Lung (tissue), 12 donors: ENCODE results near the gene FRK. TPM values are rescaled to one million over a fixed set of nuclear protein-coding genes. Genes with fewer than 3 reads are reported as not detected.
A peak's percentile ranks its signal among the peaks of the same experiment; 100 is the strongest.

ENCODE experiments used
- ATAC-seq: fragments of 200-7000 bp; cut with Tn5 transposase; one replicate; pipeline ENCODE4 v1.9.1; 2020; ENCODE audit warnings: moderate number of reproducible peaks; ENCODE audit not compliant: insufficient read depth, low FRiP score
- DNase-seq, 3 donors: peaks; one replicate each; pipeline ENCODE4 v3.0.0-alpha.2; 2013 to 2017
- H3K27ac ChIP-seq, 2 donors: one replicate each; pipeline ENCODE4 v1.5.1; 2013; ENCODE audit warnings: mild to moderate bottlenecking in 2 of 2, moderate library complexity in 2 of 2, control low read depth in 1 of 2, inconsistent platforms in 1 of 2, low read depth in 1 of 2, low read length in 1 of 2
- H3K27me3 ChIP-seq, 3 donors: one replicate each; pipeline ENCODE4 v1.5.1; 2013; ENCODE audit warnings: low read length in 2 of 3; ENCODE audit not compliant: control insufficient read depth in 3 of 3, insufficient read depth in 3 of 3
- H3K36me3 ChIP-seq, 4 donors: one replicate each; pipeline ENCODE4 v1.5.1; 2013; ENCODE audit warnings: low read length in 4 of 4, mild to moderate bottlenecking in 1 of 4, moderate library complexity in 1 of 4; ENCODE audit not compliant: control insufficient read depth in 4 of 4, insufficient read depth in 4 of 4
- H3K4me1 ChIP-seq, 5 donors: one replicate each; pipeline ENCODE4 v1.5.1; 2013; ENCODE audit warnings: low read length in 5 of 5, mild to moderate bottlenecking in 2 of 5, moderate library complexity in 1 of 5; ENCODE audit not compliant: control insufficient read depth in 5 of 5, insufficient read depth in 5 of 5
- H3K4me3 ChIP-seq: one replicate; pipeline ENCODE4 v1.5.1; 2013; ENCODE audit warnings: mild to moderate bottlenecking, control low read depth, moderate library complexity
- H3K9ac ChIP-seq, 2 donors: one replicate each; pipeline ENCODE4 v1.5.1; 2013; ENCODE audit warnings: low read length in 2 of 2, control low read depth in 1 of 2; ENCODE audit not compliant: insufficient read depth in 1 of 2
- H3K9me3 ChIP-seq, 4 donors: one replicate each; pipeline ENCODE4 v1.5.1; 2013; ENCODE audit warnings: low read length in 3 of 4, mild to moderate bottlenecking in 1 of 4, moderate library complexity in 1 of 4; ENCODE audit not compliant: control insufficient read depth in 4 of 4, insufficient read depth in 3 of 4
- WGBS, 2 donors: extraction: QIAGEN DNeasy Blood & Tissue Kit; methylation state at CpG; one replicate each; pipeline ENCODE4 v1.1.7; 2013; 5-methylcytosine and 5-hydroxymethylcytosine counted together
- polyA plus RNA-seq, 2 donors: library from polyadenylated mRNA; stranded (reverse); fragments of 200-250 nt; gene quantifications; one replicate each; pipeline ENCODE4 v1.2.1, GENCODE V29; 2013
- total RNA-seq, 2 donors: library from RNA; depleted of rRNA in 1 of 2; stranded (reverse); fragments of >200 nt in 1 of 2; gene quantifications; one replicate each; pipeline ENCODE4 v1.2.1, GENCODE V29; 2014 to 2021
- TF ChIP-seq, protein P1 (sequence below): IDR thresholded peaks from 2 replicates; pipeline ENCODE4 v1.5.1; 2012; ENCODE audit warnings: mild to moderate bottlenecking; ENCODE audit errors: control extremely low read depth, extremely low read depth
- donor health status: control.
- donor health status: control.
- donor health status: Bipolar disorder and iron deficiency.
- donor health status: healthy.
- donor health status: DM: yes; HTN: yes; CAD: no.

FRK gene
- total and polyA plus RNA-seq, 4 donors, result 1.2 to 18.3 (median 5.1) TPM

DNA sequence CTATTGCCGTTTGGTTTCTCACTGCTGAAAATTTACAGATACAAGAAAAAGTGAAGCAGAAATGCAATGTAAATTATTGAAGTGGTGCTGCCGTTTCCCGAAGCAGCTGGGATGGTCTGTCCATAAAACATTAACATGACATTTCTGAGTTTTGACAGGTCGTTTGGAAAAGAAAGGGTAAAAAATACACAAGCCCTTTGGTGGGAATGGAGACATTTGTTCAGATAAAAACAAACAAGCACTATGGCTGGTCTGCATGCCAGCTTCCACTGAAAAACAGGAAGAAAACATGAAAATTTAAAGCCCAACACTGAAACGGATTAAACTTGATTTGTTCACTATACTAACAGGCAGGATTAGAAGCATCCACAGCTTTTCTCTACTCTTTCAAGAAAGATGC is 155.2 kb downstream of the FRK start:
- 59 to 66% methylated on average over 5 of the region's 5 CpGs for WGBS, 2 donors
- DNase-seq (peak in 2 of 3 donors; percentile 12 to 37), ATAC-seq (no peak)
- no peaks in the 10 kb centered on the region for H3K27me3 ChIP-seq
- no peaks in the 10 kb centered on the region for H3K36me3 ChIP-seq
- H3K4me3 ChIP-seq, result no peak overlapping the region
- peaks cover 0 to 43% (median 8%) of the 10 kb centered on the region in 5 donors for H3K4me1 ChIP-seq
- TF ChIP-seq, protein P1, sequence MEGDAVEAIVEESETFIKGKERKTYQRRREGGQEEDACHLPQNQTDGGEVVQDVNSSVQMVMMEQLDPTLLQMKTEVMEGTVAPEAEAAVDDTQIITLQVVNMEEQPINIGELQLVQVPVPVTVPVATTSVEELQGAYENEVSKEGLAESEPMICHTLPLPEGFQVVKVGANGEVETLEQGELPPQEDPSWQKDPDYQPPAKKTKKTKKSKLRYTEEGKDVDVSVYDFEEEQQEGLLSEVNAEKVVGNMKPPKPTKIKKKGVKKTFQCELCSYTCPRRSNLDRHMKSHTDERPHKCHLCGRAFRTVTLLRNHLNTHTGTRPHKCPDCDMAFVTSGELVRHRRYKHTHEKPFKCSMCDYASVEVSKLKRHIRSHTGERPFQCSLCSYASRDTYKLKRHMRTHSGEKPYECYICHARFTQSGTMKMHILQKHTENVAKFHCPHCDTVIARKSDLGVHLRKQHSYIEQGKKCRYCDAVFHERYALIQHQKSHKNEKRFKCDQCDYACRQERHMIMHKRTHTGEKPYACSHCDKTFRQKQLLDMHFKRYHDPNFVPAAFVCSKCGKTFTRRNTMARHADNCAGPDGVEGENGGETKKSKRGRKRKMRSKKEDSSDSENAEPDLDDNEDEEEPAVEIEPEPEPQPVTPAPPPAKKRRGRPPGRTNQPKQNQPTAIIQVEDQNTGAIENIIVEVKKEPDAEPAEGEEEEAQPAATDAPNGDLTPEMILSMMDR, result no peak
- H3K9ac ChIP-seq, result no peak overlapping the region
- no peak overlapping the region for H3K27ac ChIP-seq
- H3K9me3 ChIP-seq, result no peaks in the 10 kb centered on the region

DNA sequence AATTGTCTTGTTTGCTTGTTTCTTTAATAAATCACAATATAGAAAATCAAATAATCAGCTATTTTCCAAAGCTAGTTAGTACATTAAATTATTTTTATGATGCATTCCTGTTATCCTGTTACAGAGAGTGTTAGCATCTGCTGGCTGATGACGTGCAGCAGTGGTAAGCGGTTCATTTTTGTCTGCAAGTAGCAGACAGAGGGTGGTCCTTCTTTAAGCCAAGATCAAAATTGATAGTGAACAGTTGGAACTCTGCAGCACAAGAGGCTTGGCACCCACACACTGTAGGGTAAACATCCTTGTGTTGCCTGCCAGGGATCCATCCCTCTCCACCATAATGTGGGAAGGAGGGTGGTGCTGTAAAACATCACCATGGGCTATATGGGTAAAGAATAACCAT is 158.3 kb downstream of the FRK start:
- Histone ChIP-seq H3K36me3 (no peaks in the 10 kb centered on the region), H3K4me1 (peaks cover 0 to 43% (median 6%) of the 10 kb centered on the region in 5 donors), H3K27ac (no peak overlapping the region), H3K27me3 (no peaks in the 10 kb centered on the region), H3K9ac (no peak overlapping the region), H3K9me3 (no peaks in the 10 kb centered on the region), H3K4me3 (no peak overlapping the region)
- ATAC-seq (no peak), DNase-seq (peak; percentile 83 to 93 (median 92))
- WGBS, 2 donors, result 81 to 83% methylated on average over 2 of the region's 2 CpGs
- TF ChIP-seq, protein P1, result no peak

DNA sequence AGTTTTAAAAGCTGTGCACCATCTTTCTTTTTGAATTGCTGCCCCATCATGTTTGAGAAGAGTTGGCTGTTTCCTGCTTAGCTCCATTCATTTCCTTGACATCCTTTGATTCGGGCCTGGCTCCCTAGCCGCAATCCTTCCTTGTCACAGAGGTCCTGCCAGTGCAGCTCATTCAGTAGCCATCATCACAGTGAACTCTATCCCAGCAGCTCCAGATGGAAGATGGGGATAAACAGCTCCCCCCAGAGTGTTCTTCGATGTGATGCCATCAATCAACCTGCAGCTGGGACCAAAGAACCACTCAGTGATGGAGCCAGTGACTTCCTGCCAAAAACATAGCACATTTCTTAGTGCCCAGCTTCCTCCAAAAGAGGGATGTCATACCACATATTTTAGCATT is 158.8 kb downstream of the FRK start:
- TF ChIP-seq, protein P1, result no peak
- no peak overlapping the region for H3K9ac ChIP-seq
- no peak overlapping the region for H3K27ac ChIP-seq
- H3K4me1 ChIP-seq, result peaks cover 0 to 43% (median 5%) of the 10 kb centered on the region in 5 donors
- 44 to 52% methylated on average over 3 of the region's 3 CpGs for WGBS, 2 donors
- H3K4me3 ChIP-seq, result no peak overlapping the region
- H3K9me3 ChIP-seq, result no peaks in the 10 kb centered on the region
- DNase-seq, result peak; percentile 82 to 93 (median 92)
- no peaks in the 10 kb centered on the region for H3K27me3 ChIP-seq
- H3K36me3 ChIP-seq, result no peaks in the 10 kb centered on the region
- ATAC-seq, result no peak

DNA sequence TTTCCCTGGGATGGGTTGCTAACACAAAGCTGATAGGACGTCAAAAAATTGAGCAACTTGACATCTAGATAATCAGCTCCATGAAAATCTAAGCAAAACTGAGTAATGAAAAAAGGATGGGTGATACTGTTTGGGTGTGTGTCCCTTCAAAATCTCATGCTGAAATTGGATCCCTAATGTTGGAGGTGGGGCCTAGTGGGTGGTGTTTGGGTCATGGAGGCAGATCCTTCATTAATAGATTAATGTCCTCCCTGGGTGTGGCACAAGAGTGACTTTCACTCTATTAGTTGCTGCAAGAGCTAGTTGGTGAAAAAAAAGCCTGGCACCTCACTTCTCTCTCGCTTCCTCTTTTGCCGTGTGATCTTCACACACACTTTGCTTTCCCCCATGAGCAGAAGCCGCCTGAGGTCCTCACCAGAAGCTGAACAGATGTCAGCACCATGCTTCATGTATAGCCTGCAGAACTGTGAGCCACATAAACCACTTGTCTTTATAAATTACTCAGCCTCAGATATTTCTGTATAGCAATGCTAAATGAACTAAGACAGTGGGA is 160.9 kb downstream of the FRK start:
- no peak overlapping the region for H3K4me3 ChIP-seq
- no peaks in the 10 kb centered on the region for H3K27me3 ChIP-seq
- no peak for DNase-seq
- no peak overlapping the region for H3K27ac ChIP-seq
- H3K4me1 ChIP-seq, result peaks cover 0 to 38% (median 5%) of the 10 kb centered on the region in 5 donors
- no peak for ATAC-seq
- 68 to 73% methylated on average over 4 of the region's 4 CpGs for WGBS, 2 donors
- H3K36me3 ChIP-seq, result no peaks in the 10 kb centered on the region
- H3K9me3 ChIP-seq, result no peaks in the 10 kb centered on the region
- H3K9ac ChIP-seq, result no peak overlapping the region
- TF ChIP-seq, protein P1, result no peak
